ENCODE measurements around the gene CAND2. TPM values are rescaled to one million over a fixed set of nuclear protein-coding genes. Genes with fewer than 3 reads are reported as not detected.
A peak's percentile ranks its signal among the peaks of the same experiment; 100 is the strongest.

The CAND2 gene
- polyA plus RNA-seq, 1 of the 3 experiments (the other 2 are of a cell fraction) = 1.5 TPM

DNA sequence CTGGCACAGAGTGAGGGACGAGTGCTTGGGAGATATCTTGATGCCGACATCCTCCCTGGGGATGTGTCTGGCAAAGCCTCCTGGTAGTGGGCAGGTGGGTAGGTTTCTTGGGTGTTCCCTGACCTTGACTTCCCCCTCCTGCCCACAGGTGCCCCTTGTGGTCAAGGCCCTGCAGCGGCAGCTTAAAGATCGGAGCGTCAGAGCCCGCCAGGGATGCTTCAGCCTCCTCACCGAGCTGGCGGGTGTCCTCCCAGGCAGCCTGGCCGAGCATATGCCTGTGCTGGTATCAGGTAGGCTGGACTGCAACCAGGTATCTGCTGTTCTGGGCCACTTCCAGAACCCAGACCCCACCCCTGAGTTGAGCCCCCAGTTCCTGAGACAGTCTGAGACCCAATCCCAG is 19.2 kb downstream of the CAND2 start:
- Histone ChIP-seq H3K36me3 (replicated peaks in 1 of 2; ENCODE audit: control insufficient read depth in 1 of 2, insufficient read depth in 2 of 2, low read length in 1 of 2) (no peaks in the 10 kb centered on the region), H3K27me3 (ENCODE audit: insufficient read depth) (no peaks in the 10 kb centered on the region), H3K9me3 (no peaks in the 10 kb centered on the region), H3F3A (replicated peaks; ENCODE audit: insufficient read depth) (no peaks in the 10 kb centered on the region), H3K4me2 (no peak overlapping the region), H3K27ac (ENCODE audit: low read depth in 2 of 2, low read length in 1 of 2) (no peak overlapping the region), H3K9ac (no peak overlapping the region), H4K20me1 (ENCODE audit: insufficient read depth) (no peaks in the 10 kb centered on the region), H3K79me2 (ENCODE audit: insufficient read depth) (no peaks in the 10 kb centered on the region), H2AFZ (ENCODE audit: low read depth) (no peak overlapping the region), H3K4me3 (ENCODE audit: low read depth in 2 of 2, low read length in 1 of 2) (no peak overlapping the region), H3K9me2 (no peaks in the 10 kb centered on the region), H3K4me1 (ENCODE audit: control insufficient read depth in 1 of 2, insufficient read depth in 2 of 2, low read depth in 1 of 2, low read length in 1 of 2) (peaks cover 0 to 14% of the 10 kb centered on the region in 2 experiments; a peak in 2 of 4 replicates)
- no peak for DNase-seq
- WGBS (ENCODE audit: low lambda C conversion rate) = 88% methylated on average over 9 of the region's 9 CpGs
- TF ChIP-seq NRF1 (IDR thresholded peaks at IDR 0.05; ENCODE audit: low read depth, low read length) (no peak), USF1 (IDR thresholded peaks at IDR 0.05; ENCODE audit: borderline replicate concordance, low read depth) (no peak), IRF3 (IDR thresholded peaks at IDR 0.05; ENCODE audit: low read depth, low read length) (no peak), CHD2 (IDR thresholded peaks at IDR 0.05; ENCODE audit: low read length, partially characterized antibody) (no peak), NFIC (IDR thresholded peaks at IDR 0.05; ENCODE audit: borderline replicate concordance) (no peak)
- TF ChIP-seq, protein P1, sequence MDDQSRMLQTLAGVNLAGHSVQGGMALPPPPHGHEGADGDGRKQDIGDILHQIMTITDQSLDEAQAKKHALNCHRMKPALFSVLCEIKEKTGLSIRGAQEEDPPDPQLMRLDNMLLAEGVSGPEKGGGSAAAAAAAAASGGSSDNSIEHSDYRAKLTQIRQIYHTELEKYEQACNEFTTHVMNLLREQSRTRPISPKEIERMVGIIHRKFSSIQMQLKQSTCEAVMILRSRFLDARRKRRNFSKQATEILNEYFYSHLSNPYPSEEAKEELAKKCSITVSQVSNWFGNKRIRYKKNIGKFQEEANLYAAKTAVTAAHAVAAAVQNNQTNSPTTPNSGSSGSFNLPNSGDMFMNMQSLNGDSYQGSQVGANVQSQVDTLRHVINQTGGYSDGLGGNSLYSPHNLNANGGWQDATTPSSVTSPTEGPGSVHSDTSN (IDR thresholded peaks at IDR 0.05) = no peak
- POLR2A ChIA-PET = no interaction called here
- CTCF ChIA-PET = interaction anchor here (1.1 to 1.4 kb wide), 2 partner anchors 15 to 26 kb away, joined by 3 to 4 read pairs; partner anchors contain the start of gene RPL32

DNA sequence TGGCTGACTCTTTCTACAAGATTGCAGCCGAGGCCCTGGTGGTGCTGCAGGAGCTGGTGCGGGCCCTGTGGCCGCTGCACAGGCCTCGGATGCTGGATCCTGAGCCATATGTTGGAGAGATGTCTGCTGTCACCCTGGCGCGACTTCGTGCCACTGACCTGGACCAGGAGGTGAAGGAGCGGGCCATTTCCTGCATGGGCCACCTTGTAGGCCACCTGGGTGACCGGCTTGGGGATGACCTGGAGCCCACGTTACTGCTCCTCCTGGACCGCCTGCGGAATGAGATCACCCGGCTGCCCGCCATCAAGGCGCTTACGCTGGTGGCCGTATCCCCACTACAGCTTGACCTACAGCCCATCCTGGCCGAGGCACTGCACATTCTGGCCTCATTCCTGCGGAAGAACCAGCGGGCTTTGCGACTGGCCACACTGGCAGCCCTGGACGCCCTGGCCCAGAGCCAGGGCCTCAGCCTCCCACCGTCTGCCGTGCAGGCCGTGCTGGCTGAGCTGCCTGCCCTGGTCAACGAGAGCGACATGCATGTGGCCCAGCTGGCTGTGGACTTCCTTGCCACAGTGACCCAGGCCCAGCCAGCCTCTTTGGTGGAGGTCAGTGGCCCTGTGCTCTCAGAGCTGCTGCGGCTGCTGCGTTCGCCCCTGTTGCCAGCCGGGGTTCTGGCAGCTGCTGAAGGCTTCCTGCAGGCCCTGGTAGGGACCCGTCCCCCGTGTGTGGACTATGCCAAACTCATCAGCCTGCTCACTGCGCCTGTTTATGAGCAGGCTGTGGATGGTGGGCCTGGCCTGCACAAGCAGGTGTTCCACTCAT is 20.3 kb downstream of the CAND2 start:
- DNase-seq = no peak
- ChIA-PET CTCF (interaction anchor here (1.3 to 1.7 kb wide), 3 partner anchors 14 to 75 kb away, joined by 3 to 6 read pairs (median 4); no protein-coding TSS in a partner anchor), POLR2A (interaction anchor here (0.8 to 2.0 kb wide), 3 partner anchors 15 to 25 kb away, joined by 3 to 4 read pairs (median 4); partner anchors contain the start of gene RPL32)
- TF ChIP-seq FOXM1 (IDR thresholded peaks at IDR 0.05; ENCODE audit: low read depth) = no peak
- TF ChIP-seq ZBTB33 (IDR thresholded peaks at IDR 0.05; ENCODE audit: borderline replicate concordance, low read depth) = no peak
- no peak for TF ChIP-seq MEF2A (IDR thresholded peaks at IDR 0.05; ENCODE audit: borderline replicate concordance, low read depth)
- no peak for TF ChIP-seq EP300 (IDR thresholded peaks at IDR 0.05; ENCODE audit: borderline replicate concordance in 1 of 2, low read depth in 1 of 2, low read length in 1 of 2)
- no peak for TF ChIP-seq IRF3 (IDR thresholded peaks at IDR 0.05; ENCODE audit: low read depth, low read length)
- no peak for TF ChIP-seq USF2 (IDR thresholded peaks at IDR 0.05; ENCODE audit: borderline replicate concordance, low read depth, low read length)
- Histone ChIP-seq H3K9me3 (no peaks in the 10 kb centered on the region), H3F3A (replicated peaks; ENCODE audit: insufficient read depth) (no peaks in the 10 kb centered on the region), H3K27ac (ENCODE audit: low read depth in 2 of 2, low read length in 1 of 2) (peak overlapping the region in 1 of 2 experiments; percentile 11; a peak in 1 of 4 replicates), H3K36me3 (replicated peaks in 1 of 2; ENCODE audit: control insufficient read depth in 1 of 2, insufficient read depth in 2 of 2, low read length in 1 of 2) (no peaks in the 10 kb centered on the region), H3K4me1 (ENCODE audit: control insufficient read depth in 1 of 2, insufficient read depth in 2 of 2, low read depth in 1 of 2, low read length in 1 of 2) (peaks cover 0 to 9% of the 10 kb centered on the region in 2 experiments; a peak in 1 of 4 replicates), H2AFZ (ENCODE audit: low read depth) (no peak overlapping the region), H3K27me3 (ENCODE audit: insufficient read depth) (no peaks in the 10 kb centered on the region), H3K79me2 (ENCODE audit: insufficient read depth) (no peaks in the 10 kb centered on the region), H3K4me2 (no peak overlapping the region), H3K4me3 (ENCODE audit: low read depth in 2 of 2, low read length in 1 of 2) (no peak overlapping the region), H3K9ac (no peak overlapping the region), H4K20me1 (ENCODE audit: insufficient read depth) (no peaks in the 10 kb centered on the region), H3K9me2 (no peaks in the 10 kb centered on the region)
- WGBS (ENCODE audit: low lambda C conversion rate) = 89% methylated on average over 14 of the region's 34 CpGs
